HEK293 (cell line): ENCODE measurements around the gene CPXM1.
"Not testable (repeated sequence)": the region's sequence is repeated elsewhere in the genome, so short reads cannot be mapped to it uniquely, and the experiment has no call there.

Experiments
- CTCF ChIA-PET: fragments of 350-600 bp; formaldehyde crosslinking; extraction: SDS; loops from one replicate; lab custom pipeline; 2021; ENCODE audit warnings: antibody characterized with exemption; lab: Yijun Ruan, JAX
- POLR2A ChIA-PET: fragments of 300-600 bp; formaldehyde crosslinking; extraction: SDS; loops from one replicate; lab custom pipeline; 2020; ENCODE audit warnings: antibody characterized with exemption, inconsistent platforms; lab: Yijun Ruan, JAX
- H3K27ac ChIP-seq: fragments of 200-500 bp; sonication (Bioruptor generic); 2 replicates; pipeline ENCODE4 v1.5.1; 2014; ENCODE audit warnings: low read depth, low read length, control low read depth, inconsistent platforms; ENCODE audit errors: extremely low read depth
- H3K36me3 ChIP-seq, 2 experiments: fragments of 200-500 bp in 1 of 2; sonication (Bioruptor generic) in 1 of 2; 1 replicate in 1 of 2; 2 replicates in 1 of 2; pipeline ENCODE4 v1.5.1; 2014 to 2017; ENCODE audit warnings: inconsistent platforms in 2 of 2, low read length in 2 of 2; ENCODE audit not compliant: control insufficient read depth in 2 of 2, insufficient read depth in 1 of 2
- H3K4me1 ChIP-seq: fragments of 200-500 bp; sonication (Bioruptor generic); 2 replicates; pipeline ENCODE4 v1.5.1; 2014; ENCODE audit warnings: mild to moderate bottlenecking, low read length, inconsistent platforms; ENCODE audit not compliant: control insufficient read depth, insufficient read depth
- H3K4me3 ChIP-seq: 2 replicates; pipeline ENCODE4 v1.5.1; 2011; ENCODE audit warnings: low read depth, mild to moderate bottlenecking, control low read depth, low read length, moderate library complexity
- H3K9me3 ChIP-seq: fragments of 200-500 bp; sonication (Bioruptor generic); 2 replicates; pipeline ENCODE4 v1.5.1; 2014; ENCODE audit warnings: low read depth, low read length, inconsistent platforms; ENCODE audit not compliant: control insufficient read depth, insufficient read depth
- AEBP2 ChIP-seq: fragments of 450-650 bp; formaldehyde crosslinking; IDR thresholded peaks from 2 replicates; pipeline ENCODE4 v1.5.1; 2016; ENCODE audit warnings: missing biosample characterization, missing genetic modification characterization, borderline replicate concordance
- ELK4 ChIP-seq: IDR thresholded peaks from 2 replicates; pipeline ENCODE4 v1.6.1; 2011; ENCODE audit warnings: mild to moderate bottlenecking, low read depth, low read length, borderline replicate concordance
- IKZF3 ChIP-seq: fragments of 450-650 bp; IDR thresholded peaks from 2 replicates; pipeline ENCODE4 v1.5.0; 2018; ENCODE audit warnings: missing biosample characterization, mild to moderate bottlenecking, missing genetic modification characterization, moderate library complexity
- KLF7 ChIP-seq: fragments of 450-650 bp; formaldehyde crosslinking; IDR thresholded peaks from 2 replicates; pipeline ENCODE4 v1.5.1; 2016; ENCODE audit warnings: missing biosample characterization, missing genetic modification characterization, borderline replicate concordance
- KLF8 ChIP-seq: fragments of 450-650 bp; formaldehyde crosslinking; IDR thresholded peaks from 2 replicates; pipeline ENCODE4 v1.5.1; 2016; ENCODE audit warnings: missing biosample characterization, missing genetic modification characterization
- MYNN ChIP-seq: fragments of 450-650 bp; formaldehyde crosslinking; IDR thresholded peaks from 2 replicates; pipeline ENCODE4 v1.5.1; 2016; ENCODE audit warnings: missing biosample characterization, missing genetic modification characterization, borderline replicate concordance
- ZFHX2 ChIP-seq: fragments of 450-650 bp; formaldehyde crosslinking; conservative IDR thresholded peaks from 2 replicates; pipeline ENCODE4 v1.5.1; 2016; ENCODE audit warnings: missing biosample characterization, missing genetic modification characterization
- ZNF138 ChIP-seq: fragments of 450-650 bp; formaldehyde crosslinking; IDR thresholded peaks from 2 replicates; pipeline ENCODE4 v1.5.1; 2016; ENCODE audit warnings: missing biosample characterization, missing genetic modification characterization, borderline replicate concordance
- ZNF16 ChIP-seq: fragments of 450-650 bp; formaldehyde crosslinking; IDR thresholded peaks from 2 replicates; pipeline ENCODE4 v1.5.1; 2016; ENCODE audit warnings: low read depth, missing biosample characterization, missing genetic modification characterization
- ZNF202 ChIP-seq: fragments of 450-650 bp; formaldehyde crosslinking; IDR thresholded peaks from 2 replicates; pipeline ENCODE4 v1.5.1; 2016; ENCODE audit warnings: missing biosample characterization, missing genetic modification characterization, borderline replicate concordance
- ZNF211 ChIP-seq: fragments of 450-650 bp; formaldehyde crosslinking; IDR thresholded peaks from 2 replicates; pipeline ENCODE4 v1.5.1; 2016; ENCODE audit warnings: low read depth, missing biosample characterization, missing genetic modification characterization
- ZNF26 ChIP-seq: fragments of 450-650 bp; formaldehyde crosslinking; IDR thresholded peaks from 2 replicates; pipeline ENCODE4 v1.5.1; 2016; ENCODE audit warnings: missing biosample characterization, missing genetic modification characterization
- ZNF311 ChIP-seq: fragments of 450-650 bp; formaldehyde crosslinking; IDR thresholded peaks from 2 replicates; pipeline ENCODE4 v1.5.1; 2017; ENCODE audit warnings: missing biosample characterization, missing genetic modification characterization, borderline replicate concordance
- ZNF362 ChIP-seq: fragments of 450-650 bp; formaldehyde crosslinking; IDR thresholded peaks from 2 replicates; pipeline ENCODE4 v1.5.1; 2016; ENCODE audit warnings: missing biosample characterization, missing genetic modification characterization
- ZNF433 ChIP-seq: fragments of 450-650 bp; formaldehyde crosslinking; IDR thresholded peaks from 2 replicates; pipeline ENCODE4 v1.5.1; 2016; ENCODE audit warnings: missing biosample characterization, missing genetic modification characterization, low read depth
- ZNF501 ChIP-seq: fragments of 450-650 bp; formaldehyde crosslinking; IDR thresholded peaks from 2 replicates; pipeline ENCODE4 v1.5.1; 2016; ENCODE audit warnings: missing biosample characterization, missing genetic modification characterization
- ZNF518A ChIP-seq: fragments of 450-650 bp; formaldehyde crosslinking; conservative IDR thresholded peaks from 2 replicates; pipeline ENCODE4 v1.5.1; 2016; ENCODE audit warnings: low read depth, missing biosample characterization, missing genetic modification characterization
- ZNF530 ChIP-seq: fragments of 450-650 bp; formaldehyde crosslinking; IDR thresholded peaks from 2 replicates; pipeline ENCODE4 v1.5.1; 2016; ENCODE audit warnings: low read depth, missing biosample characterization, missing genetic modification characterization
- ZNF621 ChIP-seq: fragments of 450-650 bp; formaldehyde crosslinking; IDR thresholded peaks from 2 replicates; pipeline ENCODE4 v1.5.1; 2017; ENCODE audit warnings: missing biosample characterization, missing genetic modification characterization
- ZNF654 ChIP-seq: fragments of 450-650 bp; formaldehyde crosslinking; IDR thresholded peaks from 2 replicates; pipeline ENCODE4 v1.5.1; 2016; ENCODE audit warnings: low read depth, missing biosample characterization, missing genetic modification characterization

CPXM1 gene

GRCh38 chr20:2833761-2834160 is 33.3 kb upstream of the CPXM1 start:
- POLR2A ChIA-PET, result interaction anchor here (1.2 kb wide), 1 partner anchor 48 kb away, joined by 3 read pairs; no protein-coding TSS in a partner anchor
- CTCF ChIA-PET, result interaction anchor here (0.6 to 2.4 kb wide), 4 partner anchors 17 to 91 kb away, joined by 3 to 10 read pairs (median 5); no protein-coding TSS in a partner anchor

GRCh38 chr20:2831206-2831605 is 30.8 kb upstream of the CPXM1 start:
- CTCF ChIA-PET, H3K9me3 ChIP-seq, H3K4me3 ChIP-seq, H3K4me1 ChIP-seq, H3K27ac ChIP-seq: not testable (repeated sequence)
- POLR2A ChIA-PET, result interaction anchor here (0.7 kb wide), 2 partner anchors 17 to 179 kb away, joined by 3 to 5 read pairs; partner anchors contain the start of gene NOP56
- peaks cover 9 to 20% of the 10 kb centered on the region in 2 experiments; a peak in 2 of 3 replicates for H3K36me3 ChIP-seq
- TF ChIP-seq ZNF362 (tag by site-specific recombination), result 0 out of 2 replicates have a peak, but pooled peaks have one; percentile 13

More at GRCh38 chr20:2833761-2834160, 33.3 kb upstream of the CPXM1 start:
- Histone ChIP-seq H3K9me3 (no peaks in the 10 kb centered on the region), H3K4me1 (no peaks in the 10 kb centered on the region), H3K36me3 (peaks cover 9 to 46% of the 10 kb centered on the region in 2 experiments; a peak in 2 of 3 replicates), H3K4me3 (no peak overlapping the region), H3K27ac (no peak overlapping the region)
- TF ChIP-seq KLF7 (no peak), ELK4 (no peak), ZNF16 (tag by site-specific recombination) (no peak), ZNF26 (tag by site-specific recombination) (no peak)

GRCh38 chr20:2829376-2829775 is 28.9 kb upstream of the CPXM1 start:
- CTCF ChIA-PET, result interaction anchor here (0.9 kb wide), 1 partner anchor 18 kb away, joined by 7 read pairs; no protein-coding TSS in a partner anchor
- TF ChIP-seq ZNF654 (no peak), IKZF3 (no peak), KLF8 (tag by site-specific recombination) (no peak), ZNF621 (tag by site-specific recombination) (no peak), ZNF311 (tag by site-specific recombination) (no peak), ZFHX2 (no peak), ZNF433 (tag by site-specific recombination) (no peak), MYNN (tag by site-specific recombination) (no peak), ZNF202 (tag by site-specific recombination) (no peak), ZNF518A (no peak), ZNF138 (tag by site-specific recombination) (no peak), ZNF530 (tag by site-specific recombination) (no peak), ZNF211 (tag by site-specific recombination) (no peak), ZNF501 (tag by site-specific recombination) (no peak), AEBP2 (no peak)

More at GRCh38 chr20:2829376-2829775, 28.9 kb upstream of the CPXM1 start:
- Histone ChIP-seq H3K4me1 (no peaks in the 10 kb centered on the region), H3K4me3 (no peak overlapping the region), H3K27ac (no peak overlapping the region), H3K9me3 (no peaks in the 10 kb centered on the region), H3K36me3 (peaks cover 3 to 5% of the 10 kb centered on the region in 2 experiments; a peak in 2 of 3 replicates)
- POLR2A ChIA-PET, result no interaction called here
